ENCODE results near the gene HOXC9.

GRCh38 chr12:54038871-54039414 is 39.0 kb downstream of the HOXC9 start:
- no peak for TF ChIP-seq CHD2 (IDR thresholded peaks at IDR 0.05; ENCODE audit: low read length)
- no peak for TF ChIP-seq POLR2A (IDR thresholded peaks at IDR 0.05; ENCODE audit: control extremely low read depth in 1 of 2, low read depth in 2 of 2, low read length in 2 of 2)
- no peak for TF ChIP-seq RAD21 (IDR thresholded peaks at IDR 0.05 in 1 of 2, conservative IDR thresholded peaks at IDR 0.05 in 1 of 2; ENCODE audit: low read depth in 2 of 2, low read length in 2 of 2)
